ENCODE results near the gene HYAL3. TPM values are rescaled to one million over a fixed set of nuclear protein-coding genes. Genes with fewer than 3 reads are reported as not detected.

HYAL3 gene
- total and polyA plus RNA-seq, 2 of the 13 experiments (the other 11 are each of a cell fraction or from before 2014, with no cell fraction given), result 5.5 to 10.4 TPM

GRCh38 chr3:50292159-50293078 lies 6.8 kb downstream of the HYAL3 start, which contains the start of gene IFRD2 (continued):
- TF ChIP-seq PBX3 (CRISPR knock-in tag; IDR thresholded peaks at IDR 0.05; ENCODE audit: borderline replicate concordance), result no peak
- TF ChIP-seq NFRKB (IDR thresholded peaks at IDR 0.05), result no peak
- no peak for TF ChIP-seq ZNF569 (CRISPR knock-in tag; IDR thresholded peaks at IDR 0.05; ENCODE audit: borderline replicate concordance)
- no peak for TF ChIP-seq RFX5 (IDR thresholded peaks at IDR 0.05; ENCODE audit: low read depth, low read length)
- no peak for TF ChIP-seq ZNF292 (CRISPR knock-in tag; IDR thresholded peaks at IDR 0.05; ENCODE audit: borderline replicate concordance, low read depth)
- TF ChIP-seq ZNF710 (CRISPR knock-in tag; IDR thresholded peaks at IDR 0.05; ENCODE audit: borderline replicate concordance), result peak; percentile 28; the same call in 1 of the 2 replicates
- no peak for TF ChIP-seq AGO2 (optimal IDR thresholded peaks at IDR 0.05; ENCODE audit: low read depth, low read length)
- TF ChIP-seq ZNF550 (CRISPR knock-in tag; IDR thresholded peaks at IDR 0.05; ENCODE audit: borderline replicate concordance), result no peak
- no peak for TF ChIP-seq ZNF160 (CRISPR knock-in tag; IDR thresholded peaks at IDR 0.05)
- TF ChIP-seq FOXO4 (CRISPR knock-in tag; conservative IDR thresholded peaks at IDR 0.05), result no peak
- peak; percentile 67 for TF ChIP-seq TEAD3 (CRISPR knock-in tag; optimal IDR thresholded peaks at IDR 0.05; ENCODE audit: borderline replicate concordance)
- 0 out of 2 replicates have a peak, but pooled peaks have one; percentile 62 for TF ChIP-seq ZSCAN20 (CRISPR knock-in tag; IDR thresholded peaks at IDR 0.05; ENCODE audit: borderline replicate concordance)
- 0 out of 2 replicates have a peak, but pooled peaks have one; percentile 9 for TF ChIP-seq BCL6 (CRISPR knock-in tag; IDR thresholded peaks at IDR 0.05)
- peak; percentile 32; the same call in 1 of the 2 replicates for TF ChIP-seq ZBTB25 (CRISPR knock-in tag; IDR thresholded peaks at IDR 0.05)
- TF ChIP-seq ZBTB7B (CRISPR knock-in tag; IDR thresholded peaks at IDR 0.05), result peak; percentile 47; the same call in 1 of the 2 replicates
- peak; percentile 89; the same call in 2 of the 3 replicates for TF ChIP-seq MXI1 (IDR thresholded peaks at IDR 0.05; ENCODE audit: borderline replicate concordance, low read depth, low read length)
- 0 out of 4 replicates have a peak, but pooled peaks of 1 of the 2 experiments have one; percentile 64 for TF ChIP-seq KLF16 (CRISPR knock-in tag; IDR thresholded peaks at IDR 0.05)
- TF ChIP-seq MXD1 (CRISPR knock-in tag; IDR thresholded peaks at IDR 0.05), result peak; percentile 76; the same call in 1 of the 2 replicates
- peak; percentile 75; the same call in 1 of the 2 replicates for TF ChIP-seq TGIF2 (CRISPR knock-in tag; IDR thresholded peaks at IDR 0.05)
- no peak for TF ChIP-seq NFE2L1 (CRISPR knock-in tag; IDR thresholded peaks at IDR 0.05; ENCODE audit: borderline replicate concordance)
- peak; percentile 66; the same call in 1 of the 2 replicates for TF ChIP-seq ZNF589 (CRISPR knock-in tag; conservative IDR thresholded peaks at IDR 0.05)
- peak; percentile 77 for TF ChIP-seq PHF20 (CRISPR knock-in tag; IDR thresholded peaks at IDR 0.05)
- no peak for TF ChIP-seq BRCA1 (CRISPR knock-in tag; IDR thresholded peaks at IDR 0.05)
